MCF 10A (cell line): ENCODE data around the gene RNF144B. TPM values are rescaled to one million over a fixed set of nuclear protein-coding genes. Genes with fewer than 3 reads are reported as not detected.

Source experiments
- BruUV-seq: library from RNA; stranded (reverse); fragments of 400-500 nt; replicated peaks from 2 replicates; lab custom pipeline; 2021; lab: Mats Ljungman, UMichigan
- CTCF ChIA-PET: fragments of 300-600 bp; sonication (Branson Sonifier 250); formaldehyde crosslinking; extraction: SDS; loops from one replicate; lab custom pipeline; 2021; ENCODE audit warnings: antibody characterized with exemption, inconsistent platforms; lab: Yijun Ruan, JAX
- POLR2A ChIA-PET: fragments of 300-600, 350-650 bp; sonication (Branson Sonifier 250); formaldehyde crosslinking; extraction: SDS; loops from one replicate; lab custom pipeline; 2020; ENCODE audit warnings: antibody characterized with exemption, inconsistent platforms; lab: Yijun Ruan, JAX
- DNase-seq: peaks from one replicate; pipeline ENCODE4 v3.0.0-alpha.2; 2018; ENCODE audit not compliant: unreplicated experiment
- H3K27ac Mint-ChIP-seq: one replicate; pipeline ENCODE4 v1.8.0; 2022; ENCODE audit warnings: mild to moderate bottlenecking, low read depth, mixed read lengths; ENCODE audit not compliant: unreplicated experiment
- H3K27me3 Mint-ChIP-seq: one replicate; pipeline ENCODE4 v1.8.0; 2022; ENCODE audit warnings: mixed read lengths; ENCODE audit not compliant: insufficient read depth, unreplicated experiment
- H3K36me3 Mint-ChIP-seq: one replicate; pipeline ENCODE4 v1.8.0; 2022; ENCODE audit warnings: mild to moderate bottlenecking, moderate library complexity, mixed read lengths; ENCODE audit not compliant: insufficient read depth, unreplicated experiment
- H3K4me1 Mint-ChIP-seq: one replicate; pipeline ENCODE4 v1.8.0; 2022; ENCODE audit warnings: mixed read lengths; ENCODE audit not compliant: insufficient read depth, unreplicated experiment
- H3K4me3 Mint-ChIP-seq: one replicate; pipeline ENCODE4 v1.8.0; 2022; ENCODE audit warnings: mild to moderate bottlenecking, moderate library complexity, mixed read lengths; ENCODE audit not compliant: unreplicated experiment
- H3K9me3 Mint-ChIP-seq: one replicate; pipeline ENCODE4 v1.8.0; 2022; ENCODE audit warnings: mixed read lengths; ENCODE audit not compliant: unreplicated experiment
- intact Hi-C: fragments of 100-400 bp; cut with micrococcal nuclease; formaldehyde crosslinking; loops from 2 replicates; pipeline ENCODE4 v1.14.1; 2022
- total RNA-seq: library from RNA; stranded (reverse); gene quantifications from 2 replicates; pipeline ENCODE4 v1.2.3, GENCODE V29; 2022
- TF ChIP-seq, protein P1 (sequence below): fragments of 200-600 bp; IDR thresholded peaks from one replicate; pipeline ENCODE4 v1.8.0; 2022; ENCODE audit warnings: antibody characterized with exemption, mild to moderate bottlenecking; ENCODE audit not compliant: unreplicated experiment

Gene RNF144B
- total RNA-seq, 1 experiment from 2014 or later: 57.9 TPM

DNA sequence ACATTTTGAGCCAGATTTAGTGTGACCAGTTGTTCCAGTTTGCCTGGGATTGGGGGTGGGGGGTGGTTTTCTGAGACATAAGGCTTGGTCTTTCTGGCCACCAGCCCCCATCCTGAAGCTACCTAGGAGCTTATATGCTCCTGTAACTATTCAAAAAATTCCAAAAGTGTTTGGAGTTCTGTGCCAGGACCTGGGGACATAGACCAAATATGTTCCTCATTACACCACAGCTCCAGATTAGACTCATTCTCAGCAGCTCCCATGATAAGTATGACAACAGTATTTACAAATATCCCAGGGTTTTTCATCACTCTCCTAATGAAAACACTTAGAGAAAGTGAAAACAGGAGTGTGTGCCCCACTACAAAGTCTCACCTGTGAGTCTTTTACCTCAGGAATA lies 37.8 kb upstream of the RNF144B start:
- H3K27me3 Mint-ChIP-seq: no peaks in the 10 kb centered on the region
- peaks cover 41% of the 10 kb centered on the region for H3K4me1 Mint-ChIP-seq
- intact Hi-C loops: no loop called here
- ChIA-PET CTCF (no interaction called here), POLR2A (interaction anchor here (0.5 to 5.6 kb wide), 13 partner anchors 8 to 553 kb away, joined by 3 to 139 read pairs (median 4); partner anchors contain the start of gene RNF144B)
- TF ChIP-seq, protein P1, sequence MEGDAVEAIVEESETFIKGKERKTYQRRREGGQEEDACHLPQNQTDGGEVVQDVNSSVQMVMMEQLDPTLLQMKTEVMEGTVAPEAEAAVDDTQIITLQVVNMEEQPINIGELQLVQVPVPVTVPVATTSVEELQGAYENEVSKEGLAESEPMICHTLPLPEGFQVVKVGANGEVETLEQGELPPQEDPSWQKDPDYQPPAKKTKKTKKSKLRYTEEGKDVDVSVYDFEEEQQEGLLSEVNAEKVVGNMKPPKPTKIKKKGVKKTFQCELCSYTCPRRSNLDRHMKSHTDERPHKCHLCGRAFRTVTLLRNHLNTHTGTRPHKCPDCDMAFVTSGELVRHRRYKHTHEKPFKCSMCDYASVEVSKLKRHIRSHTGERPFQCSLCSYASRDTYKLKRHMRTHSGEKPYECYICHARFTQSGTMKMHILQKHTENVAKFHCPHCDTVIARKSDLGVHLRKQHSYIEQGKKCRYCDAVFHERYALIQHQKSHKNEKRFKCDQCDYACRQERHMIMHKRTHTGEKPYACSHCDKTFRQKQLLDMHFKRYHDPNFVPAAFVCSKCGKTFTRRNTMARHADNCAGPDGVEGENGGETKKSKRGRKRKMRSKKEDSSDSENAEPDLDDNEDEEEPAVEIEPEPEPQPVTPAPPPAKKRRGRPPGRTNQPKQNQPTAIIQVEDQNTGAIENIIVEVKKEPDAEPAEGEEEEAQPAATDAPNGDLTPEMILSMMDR: no peak
- no TSS peak for BruUV-seq
- no peak for DNase-seq
- H3K36me3 Mint-ChIP-seq: no peaks in the 10 kb centered on the region
- no peaks in the 10 kb centered on the region for H3K9me3 Mint-ChIP-seq
- H3K27ac Mint-ChIP-seq: peak overlapping the region; percentile 86
- no peak overlapping the region for H3K4me3 Mint-ChIP-seq

DNA sequence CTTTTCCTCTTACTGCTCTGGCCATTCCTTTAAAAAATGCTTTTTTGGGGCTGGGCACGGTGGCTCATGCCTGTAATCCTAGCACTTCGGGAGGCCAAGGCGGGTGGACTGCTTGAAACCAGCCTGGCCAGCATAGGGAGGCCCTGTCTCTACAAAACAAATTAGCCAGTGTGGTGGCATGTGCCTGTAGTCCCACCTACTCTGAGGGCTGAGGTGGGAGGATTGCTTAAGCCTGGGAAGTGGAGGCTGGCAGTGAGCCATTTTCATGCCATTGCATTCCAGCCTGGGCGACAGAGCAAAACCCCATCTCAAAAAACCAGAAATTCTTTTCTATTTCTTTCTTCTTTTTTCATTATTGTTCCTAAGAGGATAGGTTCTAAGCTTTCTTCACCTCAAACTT lies 36.9 kb upstream of the RNF144B start:
- TF ChIP-seq, protein P1: no peak
- Mint-ChIP-seq H3K9me3 (no peaks in the 10 kb centered on the region), H3K36me3 (no peaks in the 10 kb centered on the region), H3K27me3 (no peaks in the 10 kb centered on the region), H3K27ac (peak overlapping the region; percentile 86), H3K4me1 (peaks cover 41% of the 10 kb centered on the region), H3K4me3 (peak overlapping the region; percentile 24)
- POLR2A ChIA-PET: interaction anchor here (0.6 to 5.6 kb wide), 12 partner anchors 9 to 554 kb away, joined by 3 to 139 read pairs (median 4); partner anchors contain the start of gene RNF144B
- CTCF ChIA-PET: interaction anchor here (0.5 to 1.7 kb wide), 6 partner anchors 19 to 81 kb away, joined by 3 to 9 read pairs (median 3); no protein-coding TSS in a partner anchor
- intact Hi-C loops: no loop called here
- peak; percentile 86 for DNase-seq
- BruUV-seq: no TSS peak

DNA sequence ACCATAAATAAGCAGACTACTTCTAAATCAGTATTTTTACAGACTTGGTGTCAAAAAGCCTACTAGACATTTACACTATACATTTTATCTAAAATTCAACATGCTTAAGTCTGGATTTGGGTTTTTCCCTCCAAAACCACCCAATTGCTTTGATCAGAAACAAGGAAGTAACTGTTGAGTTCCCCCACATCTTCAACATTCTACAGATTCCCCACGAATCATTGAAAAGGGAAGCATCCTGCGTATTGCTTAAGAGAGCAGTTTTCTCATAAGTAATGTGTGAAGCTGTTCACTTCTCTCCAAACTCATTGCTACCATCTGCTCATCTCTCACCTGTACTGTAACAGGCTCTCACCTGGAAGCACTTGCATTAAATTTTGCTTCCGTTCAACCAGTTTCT lies 36.4 kb upstream of the RNF144B start:
- no TSS peak for BruUV-seq
- POLR2A ChIA-PET: interaction anchor here (0.6 to 5.6 kb wide), 9 partner anchors 9 to 317 kb away, joined by 3 to 139 read pairs (median 4); partner anchors contain the start of gene RNF144B
- Mint-ChIP-seq H3K27me3 (no peaks in the 10 kb centered on the region), H3K4me3 (no peak overlapping the region), H3K9me3 (no peaks in the 10 kb centered on the region), H3K4me1 (peaks cover 41% of the 10 kb centered on the region), H3K36me3 (no peaks in the 10 kb centered on the region), H3K27ac (peak overlapping the region; percentile 86)
- TF ChIP-seq, protein P1: no peak
- DNase-seq: no peak
- intact Hi-C loops: no loop called here
- CTCF ChIA-PET: interaction anchor here (0.5 to 1.7 kb wide), 6 partner anchors 14 to 82 kb away, joined by 3 to 9 read pairs (median 3); no protein-coding TSS in a partner anchor

DNA sequence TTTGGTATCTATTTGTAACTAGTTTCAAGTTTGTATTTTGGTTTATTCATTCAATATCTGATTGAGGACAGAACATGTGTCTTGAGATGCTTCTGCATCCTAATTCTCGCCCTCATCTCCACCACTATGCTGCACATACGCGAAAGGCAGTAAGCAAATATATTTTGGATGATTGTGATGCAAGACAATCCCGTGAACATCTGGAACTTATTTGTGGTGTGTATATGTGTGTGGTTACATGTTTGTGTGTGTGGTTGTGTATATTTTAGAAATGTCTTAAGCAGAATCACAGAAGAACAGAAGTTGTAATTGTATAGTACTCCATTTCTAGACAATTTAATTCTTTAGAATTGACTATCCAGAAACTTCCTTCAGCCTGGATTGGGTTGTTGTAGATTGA lies 35.1 kb upstream of the RNF144B start:
- ChIA-PET POLR2A (interaction anchor here (0.5 to 5.6 kb wide), 11 partner anchors 9 to 785 kb away, joined by 3 to 139 read pairs (median 3); partner anchors contain the start of gene RNF144B), CTCF (interaction anchor here (0.9 kb wide), 1 partner anchor 35 kb away, joined by 3 read pairs; the partner anchor contains the start of gene RNF144B)
- Mint-ChIP-seq H3K36me3 (no peaks in the 10 kb centered on the region), H3K27me3 (no peaks in the 10 kb centered on the region), H3K9me3 (peaks cover 7% of the 10 kb centered on the region), H3K4me1 (peaks cover 41% of the 10 kb centered on the region), H3K27ac (peak overlapping the region; percentile 20), H3K4me3 (no peak overlapping the region)
- DNase-seq: no peak
- BruUV-seq: no TSS peak
- intact Hi-C loops: no loop called here
- TF ChIP-seq, protein P1: no peak
